HG02870 (cell line): ENCODE data around the gene ADAR.

Experiments used
- ATAC-seq: cut with Tn5 transposase; IDR thresholded peaks from one replicate; pipeline ENCODE4 v1.9.1; 2021; ENCODE audit warnings: mild to moderate bottlenecking, moderate library complexity; ENCODE audit not compliant: unreplicated experiment

The ADAR gene

DNA sequence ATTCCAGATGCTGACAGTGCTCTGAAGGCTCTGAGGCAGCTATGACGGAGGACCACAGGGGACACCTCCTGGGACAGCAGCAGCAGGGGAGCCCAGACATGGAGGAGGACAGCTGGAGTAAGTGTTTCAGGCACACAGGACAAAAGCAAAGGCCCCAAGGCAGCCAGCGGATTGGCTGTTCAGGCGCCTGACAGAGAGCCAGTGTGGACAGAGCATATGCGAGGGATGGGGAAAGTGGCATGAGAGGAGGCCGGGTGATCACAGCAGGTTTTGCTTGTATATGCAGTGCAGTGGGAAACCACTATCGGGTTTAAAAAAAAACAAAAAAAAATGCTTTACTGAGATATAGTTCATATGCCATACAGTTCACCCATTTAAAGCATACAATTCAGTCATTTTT lies 21.3 kb downstream of the ADAR start:
- no peak for ATAC-seq

GRCh38 chr1:154586231-154586630 lies 21.8 kb downstream of the ADAR start:
- ATAC-seq, result no peak

DNA sequence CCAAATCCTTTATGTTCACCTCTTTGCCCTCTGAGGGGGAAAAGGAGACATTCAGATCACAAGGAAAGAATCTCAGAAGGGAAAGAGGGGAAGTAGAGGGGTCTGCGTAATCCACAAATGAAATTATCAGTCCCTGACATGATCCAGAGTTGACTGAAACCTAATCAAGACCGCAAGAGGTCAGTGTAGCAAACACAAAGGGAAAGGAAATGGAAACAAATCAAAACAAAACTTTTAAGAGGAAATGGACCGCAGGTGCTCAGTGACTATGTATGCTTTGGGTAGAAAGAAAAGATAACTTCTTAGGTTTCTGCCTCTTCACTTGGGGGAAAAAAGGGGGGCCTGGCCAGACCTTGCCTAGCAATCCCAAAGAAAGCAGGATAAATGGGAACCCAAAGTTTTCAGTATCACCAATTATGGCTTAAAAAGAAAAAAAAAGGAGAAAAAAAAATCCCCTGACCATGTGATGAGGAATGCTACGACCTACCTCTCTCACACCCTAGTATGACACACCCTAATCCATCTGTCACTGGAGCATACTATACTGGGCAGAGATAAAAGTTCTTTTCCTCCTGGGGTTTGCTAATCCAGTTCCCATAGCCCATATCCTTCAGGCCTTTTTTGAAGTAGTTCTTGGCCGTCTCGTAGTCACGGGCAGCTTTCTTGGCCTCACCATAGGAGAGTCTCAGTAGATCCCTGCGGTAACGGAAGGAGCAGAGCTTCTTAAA lies 23.6 kb downstream of the ADAR start:
- no peak for ATAC-seq

- no peak for ATAC-seq
Measured at GRCh38 chr1:154583773-154584172, 24.2 kb downstream of the ADAR start.

GRCh38 chr1:154582885-154583284 lies 25.1 kb downstream of the ADAR start:
- no peak for ATAC-seq

DNA sequence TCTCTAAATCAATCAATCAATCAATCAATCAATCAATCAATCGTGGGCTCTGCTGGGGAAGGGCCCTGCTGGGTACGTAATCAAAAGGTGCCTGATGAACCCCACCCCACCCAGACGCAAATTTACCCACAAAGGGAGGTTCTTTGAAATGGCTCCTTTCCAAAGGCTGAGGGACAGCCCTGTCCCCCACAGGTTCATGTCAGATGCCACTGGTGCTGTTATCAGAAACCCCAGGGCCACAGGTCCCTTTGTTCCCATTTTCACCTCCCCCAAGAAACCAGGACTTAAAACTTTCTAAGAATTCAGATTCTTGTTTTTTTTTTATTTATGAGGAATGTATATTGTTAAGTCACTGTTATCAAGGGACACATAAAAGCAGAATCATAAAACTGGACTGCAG lies 26.2 kb downstream of the ADAR start:
- ATAC-seq, result no peak

DNA sequence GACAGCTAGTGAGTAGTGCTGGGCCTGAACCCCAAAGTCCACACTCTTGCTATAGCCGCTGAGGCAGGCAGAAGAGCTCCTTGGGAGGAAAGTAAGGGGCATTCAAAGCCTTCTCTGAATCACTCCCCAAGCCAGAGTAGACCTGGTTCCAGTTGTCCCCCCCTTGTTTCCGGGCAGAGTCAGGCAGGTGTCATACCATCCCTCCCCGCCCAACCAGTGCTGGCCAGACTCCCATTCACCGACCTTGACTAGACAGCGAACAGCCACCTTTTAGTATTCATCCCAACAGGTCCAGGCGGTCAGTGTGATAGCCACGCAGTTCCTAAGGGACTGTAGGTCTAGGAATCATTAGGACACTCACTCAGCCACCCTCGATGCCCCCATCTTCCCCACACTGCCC lies 28.6 kb downstream of the ADAR start:
- no peak for ATAC-seq

- ATAC-seq, result no peak
Measured at GRCh38 chr1:154578058-154578418, 29.9 kb downstream of the ADAR start.

GRCh38 chr1:154577346-154578057 lies 30.5 kb downstream of the ADAR start:
- no peak for ATAC-seq

- no peak for ATAC-seq
Measured at GRCh38 chr1:154575951-154576566, 31.9 kb downstream of the ADAR start.

DNA sequence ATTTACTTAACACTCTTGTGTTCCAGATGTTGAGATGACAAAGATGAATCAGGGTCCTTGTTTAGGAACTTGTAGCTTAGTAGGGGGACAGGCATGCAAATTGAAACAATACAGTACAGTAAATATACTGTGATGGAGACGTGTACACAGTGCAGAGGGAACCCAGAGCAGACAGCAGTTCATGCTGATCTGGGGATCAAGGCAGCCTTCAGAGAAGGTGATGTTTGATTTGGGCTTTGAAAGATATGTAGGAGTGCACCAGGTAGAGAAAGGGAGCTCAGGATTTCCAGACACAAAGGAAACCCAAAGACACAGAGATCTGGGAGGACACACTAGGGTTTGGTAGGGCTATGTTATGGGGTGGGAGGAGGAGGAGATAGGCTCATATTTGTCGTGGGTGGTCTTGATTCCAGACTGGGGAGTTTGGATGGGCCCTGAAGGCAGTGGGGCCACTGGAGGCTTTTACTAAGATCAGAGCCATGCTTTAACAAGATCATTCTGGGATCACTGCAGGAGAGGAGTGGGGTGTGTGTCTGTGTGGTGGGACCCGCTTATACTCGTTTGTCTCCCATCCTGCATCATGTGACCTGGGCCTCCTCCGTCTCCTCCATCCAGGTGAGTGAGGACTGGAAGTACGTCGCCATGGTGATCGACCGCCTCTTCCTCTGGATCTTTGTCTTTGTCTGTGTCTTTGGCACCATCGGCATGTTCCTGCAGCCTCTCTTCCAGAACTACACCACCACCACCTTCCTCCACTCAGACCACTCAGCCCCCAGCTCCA lies 32.6 kb downstream of the ADAR start:
- ATAC-seq, result no peak

DNA sequence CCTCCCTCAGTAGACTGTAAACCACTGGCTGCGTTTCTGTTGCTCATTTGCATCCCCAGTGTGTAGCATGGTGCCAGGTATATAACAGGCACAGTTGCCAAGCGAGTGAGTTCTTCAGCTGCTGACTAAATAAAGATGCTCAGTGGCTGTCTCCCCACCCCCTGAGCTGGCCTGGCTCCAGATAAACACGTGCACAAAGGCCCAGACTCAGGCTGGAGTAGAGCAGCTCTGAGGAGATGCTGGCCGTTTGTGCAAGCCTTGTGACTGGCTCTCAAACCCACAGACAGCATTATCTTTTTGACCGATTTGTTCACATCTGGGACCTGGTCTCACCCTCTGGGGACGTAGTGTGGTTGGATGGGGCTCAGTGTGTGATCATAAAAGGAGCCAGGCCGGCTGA lies 33.3 kb downstream of the ADAR start:
- no peak for ATAC-seq

- ATAC-seq, result no peak
Measured at GRCh38 chr1:154573168-154573510, 34.8 kb downstream of the ADAR start.

DNA sequence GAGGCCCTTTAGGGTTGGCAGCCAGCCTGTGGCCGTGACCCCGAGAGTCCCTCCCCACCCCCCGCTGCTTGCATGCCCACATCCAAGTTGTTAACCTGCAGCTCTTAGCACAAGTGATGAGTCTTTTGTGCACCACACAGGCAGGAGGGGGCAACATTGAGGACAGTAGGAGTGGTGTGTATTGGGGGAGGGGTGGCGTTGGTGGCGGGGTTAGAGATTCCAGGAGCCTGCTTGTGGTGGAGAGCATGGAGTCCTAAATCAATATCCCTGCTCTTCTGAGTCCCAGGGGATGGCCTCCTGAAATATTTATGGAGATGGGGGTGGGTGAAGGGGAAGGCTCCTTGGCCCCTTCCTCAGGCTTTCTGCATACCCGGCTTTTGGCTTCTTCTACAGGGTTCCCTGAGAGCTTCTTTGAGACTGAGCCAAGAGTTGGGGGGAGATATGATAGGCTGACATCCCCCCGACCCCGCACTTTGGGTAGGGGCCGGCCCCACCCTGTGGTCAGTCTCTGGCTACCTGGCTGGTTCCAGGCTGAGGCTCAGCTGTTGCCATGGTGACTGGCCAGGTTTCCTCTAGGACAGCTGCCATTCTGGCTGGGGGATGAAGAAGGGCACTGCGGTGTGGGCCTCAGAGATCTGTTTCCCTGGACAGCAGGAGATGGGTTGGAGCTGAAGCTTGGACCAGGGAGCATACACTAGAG lies 35.4 kb downstream of the ADAR start:
- ATAC-seq, result no peak

- ATAC-seq, result no peak
Measured at GRCh38 chr1:154571964-154572288, 36.1 kb downstream of the ADAR start.

- no peak for ATAC-seq
Measured at GRCh38 chr1:154571244-154571963, 36.6 kb downstream of the ADAR start.

- ATAC-seq, result no peak
Measured at GRCh38 chr1:154568157-154568815, 39.7 kb downstream of the ADAR start.

- no peak for ATAC-seq
Measured at GRCh38 chr1:154567386-154568156, 40.4 kb downstream of the ADAR start, which contains the start of gene CHRNB2. Gene CHRNB2 (plus strand): TSS chr1:154567778. CDS start chr1:154568045, 267 bp downstream.

DNA sequence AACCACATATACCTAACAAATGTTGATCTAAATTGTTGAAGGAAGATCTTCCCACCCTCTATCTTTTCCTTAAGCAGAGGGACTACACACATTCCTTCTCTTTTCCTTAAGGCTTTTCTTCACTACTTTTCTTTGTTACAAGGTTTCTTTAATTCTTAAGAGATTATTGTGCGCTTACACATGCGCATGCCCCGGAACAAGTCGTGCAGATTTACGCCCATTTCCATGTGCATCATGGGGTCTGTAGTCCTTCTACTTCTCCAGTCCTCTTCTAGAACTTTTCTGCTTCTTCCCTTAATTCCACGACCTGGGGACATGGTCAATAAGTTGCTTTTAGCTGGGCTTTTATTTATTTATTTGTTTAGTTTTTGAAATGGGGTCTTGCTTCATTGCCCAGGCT lies 42.1 kb downstream of the ADAR start:
- ATAC-seq, result no peak
